ENCODE data around the gene CREBBP.
"Not testable (repeated sequence)": the region's sequence is repeated elsewhere in the genome, so short reads cannot be mapped to it uniquely, and the experiment has no call there.

Gene CREBBP

GRCh38 chr16:3880623-3881498 lies at the start of gene CREBBP:
Gene CREBBP (minus strand): TSS chr16:3880713. CDS start chr16:3879916, 797 bp downstream.
- Histone ChIP-seq H3K4me1 (ENCODE audit: control insufficient read depth in 1 of 2, insufficient read depth in 2 of 2, low read length in 2 of 2) (peaks cover 29 to 30% of the 10 kb centered on the region in 2 donors), H3K9me3 (ENCODE audit: control insufficient read depth in 1 of 2, low read length in 2 of 2) (no peaks in the 10 kb centered on the region), H3K4me3 (ENCODE audit: low read depth in 1 of 2, low read length in 2 of 2) (peak within 1 kb of the TSS; percentile 90 to 92), H3K9ac (ENCODE audit: low read depth in 1 of 2, low read length in 2 of 2) (peak within 1 kb of the TSS; percentile 71 to 80), H3K27ac (ENCODE audit: low read depth, low read length) (peak within 1 kb of the TSS; percentile 71), H3K27me3 (ENCODE audit: control insufficient read depth in 1 of 2, insufficient read depth in 2 of 2, low read length in 2 of 2) (no peaks in the 10 kb centered on the region), H3K36me3 (ENCODE audit: control insufficient read depth in 1 of 2, insufficient read depth in 2 of 2, low read length in 2 of 2) (peaks cover 0 to 8% of the 10 kb centered on the region in 2 donors)

- not testable (repeated sequence) for H3K9ac ChIP-seq (ENCODE audit: low read depth in 1 of 2, low read length in 2 of 2); H3K4me3 ChIP-seq (ENCODE audit: low read depth in 1 of 2, low read length in 2 of 2); H3K36me3 ChIP-seq (ENCODE audit: control insufficient read depth in 1 of 2, insufficient read depth in 2 of 2, low read length in 2 of 2); H3K27ac ChIP-seq (ENCODE audit: low read depth, low read length); H3K4me1 ChIP-seq (ENCODE audit: control insufficient read depth in 1 of 2, insufficient read depth in 2 of 2, low read length in 2 of 2); H3K9me3 ChIP-seq (ENCODE audit: control insufficient read depth in 1 of 2, low read length in 2 of 2); H3K27me3 ChIP-seq (ENCODE audit: control insufficient read depth in 1 of 2, insufficient read depth in 2 of 2, low read length in 2 of 2)
These were observed 46.6 kb upstream of the CREBBP start for GRCh38 chr16:3927147-3927546.

GRCh38 chr16:3924763-3925162 lies 44.2 kb upstream of the CREBBP start:
- no peak overlapping the region for H3K9ac ChIP-seq (ENCODE audit: low read depth in 1 of 2, low read length in 2 of 2)
- H3K27ac ChIP-seq (ENCODE audit: low read depth, low read length): no peak overlapping the region
- H3K27me3 ChIP-seq (ENCODE audit: control insufficient read depth in 1 of 2, insufficient read depth in 2 of 2, low read length in 2 of 2): no peaks in the 10 kb centered on the region
- no peaks in the 10 kb centered on the region for H3K4me1 ChIP-seq (ENCODE audit: control insufficient read depth in 1 of 2, insufficient read depth in 2 of 2, low read length in 2 of 2)
- no peaks in the 10 kb centered on the region for H3K9me3 ChIP-seq (ENCODE audit: control insufficient read depth in 1 of 2, low read length in 2 of 2)
- no peak overlapping the region for H3K4me3 ChIP-seq (ENCODE audit: low read depth in 1 of 2, low read length in 2 of 2)
- H3K36me3 ChIP-seq (ENCODE audit: control insufficient read depth in 1 of 2, insufficient read depth in 2 of 2, low read length in 2 of 2): no peaks in the 10 kb centered on the region

GRCh38 chr16:3922241-3922640 lies 41.7 kb upstream of the CREBBP start:
- H3K9me3 ChIP-seq (ENCODE audit: control insufficient read depth in 1 of 2, low read length in 2 of 2): peaks cover 3 to 5% of the 10 kb centered on the region in 2 donors
- no peaks in the 10 kb centered on the region for H3K4me1 ChIP-seq (ENCODE audit: control insufficient read depth in 1 of 2, insufficient read depth in 2 of 2, low read length in 2 of 2)
- H3K4me3 ChIP-seq (ENCODE audit: low read depth in 1 of 2, low read length in 2 of 2): no peak overlapping the region
- H3K27ac ChIP-seq (ENCODE audit: low read depth, low read length): no peak overlapping the region
- H3K9ac ChIP-seq (ENCODE audit: low read depth in 1 of 2, low read length in 2 of 2): no peak overlapping the region
- no peaks in the 10 kb centered on the region for H3K36me3 ChIP-seq (ENCODE audit: control insufficient read depth in 1 of 2, insufficient read depth in 2 of 2, low read length in 2 of 2)
- no peaks in the 10 kb centered on the region for H3K27me3 ChIP-seq (ENCODE audit: control insufficient read depth in 1 of 2, insufficient read depth in 2 of 2, low read length in 2 of 2)

GRCh38 chr16:3920206-3920605 lies 39.7 kb upstream of the CREBBP start:
- no peaks in the 10 kb centered on the region for H3K36me3 ChIP-seq (ENCODE audit: control insufficient read depth in 1 of 2, insufficient read depth in 2 of 2, low read length in 2 of 2)
- no peak overlapping the region for H3K27ac ChIP-seq (ENCODE audit: low read depth, low read length)
- H3K4me3 ChIP-seq (ENCODE audit: low read depth in 1 of 2, low read length in 2 of 2): no peak overlapping the region
- H3K9ac ChIP-seq (ENCODE audit: low read depth in 1 of 2, low read length in 2 of 2): no peak overlapping the region
- H3K9me3 ChIP-seq (ENCODE audit: control insufficient read depth in 1 of 2, low read length in 2 of 2): peaks cover 3 to 5% of the 10 kb centered on the region in 2 donors
- no peaks in the 10 kb centered on the region for H3K27me3 ChIP-seq (ENCODE audit: control insufficient read depth in 1 of 2, insufficient read depth in 2 of 2, low read length in 2 of 2)
- no peaks in the 10 kb centered on the region for H3K4me1 ChIP-seq (ENCODE audit: control insufficient read depth in 1 of 2, insufficient read depth in 2 of 2, low read length in 2 of 2)

GRCh38 chr16:3919413-3919812 lies 38.9 kb upstream of the CREBBP start:
- Histone ChIP-seq H3K27ac (ENCODE audit: low read depth, low read length) (no peak overlapping the region), H3K27me3 (ENCODE audit: control insufficient read depth in 1 of 2, insufficient read depth in 2 of 2, low read length in 2 of 2) (no peaks in the 10 kb centered on the region), H3K4me1 (ENCODE audit: control insufficient read depth in 1 of 2, insufficient read depth in 2 of 2, low read length in 2 of 2) (no peaks in the 10 kb centered on the region), H3K9ac (ENCODE audit: low read depth in 1 of 2, low read length in 2 of 2) (no peak overlapping the region), H3K9me3 (ENCODE audit: control insufficient read depth in 1 of 2, low read length in 2 of 2) (peaks cover 3 to 5% of the 10 kb centered on the region in 2 donors), H3K36me3 (ENCODE audit: control insufficient read depth in 1 of 2, insufficient read depth in 2 of 2, low read length in 2 of 2) (no peaks in the 10 kb centered on the region), H3K4me3 (ENCODE audit: low read depth in 1 of 2, low read length in 2 of 2) (no peak overlapping the region)

- no peak overlapping the region for H3K9ac ChIP-seq (ENCODE audit: low read depth in 1 of 2, low read length in 2 of 2)
- no peak overlapping the region for H3K4me3 ChIP-seq (ENCODE audit: low read depth in 1 of 2, low read length in 2 of 2)
- no peaks in the 10 kb centered on the region for H3K27me3 ChIP-seq (ENCODE audit: control insufficient read depth in 1 of 2, insufficient read depth in 2 of 2, low read length in 2 of 2)
- H3K4me1 ChIP-seq (ENCODE audit: control insufficient read depth in 1 of 2, insufficient read depth in 2 of 2, low read length in 2 of 2): no peaks in the 10 kb centered on the region
- H3K27ac ChIP-seq (ENCODE audit: low read depth, low read length): no peak overlapping the region
- no peaks in the 10 kb centered on the region for H3K36me3 ChIP-seq (ENCODE audit: control insufficient read depth in 1 of 2, insufficient read depth in 2 of 2, low read length in 2 of 2)
- H3K9me3 ChIP-seq (ENCODE audit: control insufficient read depth in 1 of 2, low read length in 2 of 2): peaks cover 3 to 5% of the 10 kb centered on the region in 2 donors
These were observed 35.1 kb upstream of the CREBBP start for GRCh38 chr16:3915426-3916260.

- H3K27ac ChIP-seq (ENCODE audit: low read depth, low read length): no peak overlapping the region
- no peaks in the 10 kb centered on the region for H3K27me3 ChIP-seq (ENCODE audit: control insufficient read depth in 1 of 2, insufficient read depth in 2 of 2, low read length in 2 of 2)
- no peaks in the 10 kb centered on the region for H3K36me3 ChIP-seq (ENCODE audit: control insufficient read depth in 1 of 2, insufficient read depth in 2 of 2, low read length in 2 of 2)
- no peak overlapping the region for H3K4me3 ChIP-seq (ENCODE audit: low read depth in 1 of 2, low read length in 2 of 2)
- H3K9me3 ChIP-seq (ENCODE audit: control insufficient read depth in 1 of 2, low read length in 2 of 2): no peaks in the 10 kb centered on the region
- H3K4me1 ChIP-seq (ENCODE audit: control insufficient read depth in 1 of 2, insufficient read depth in 2 of 2, low read length in 2 of 2): no peaks in the 10 kb centered on the region
- H3K9ac ChIP-seq (ENCODE audit: low read depth in 1 of 2, low read length in 2 of 2): no peak overlapping the region
These were observed 32.4 kb upstream of the CREBBP start for GRCh38 chr16:3912897-3913296.

- no peaks in the 10 kb centered on the region for H3K36me3 ChIP-seq (ENCODE audit: control insufficient read depth in 1 of 2, insufficient read depth in 2 of 2, low read length in 2 of 2)
- H3K9me3 ChIP-seq (ENCODE audit: control insufficient read depth in 1 of 2, low read length in 2 of 2): no peaks in the 10 kb centered on the region
- H3K4me3 ChIP-seq (ENCODE audit: low read depth in 1 of 2, low read length in 2 of 2): no peak overlapping the region
- no peaks in the 10 kb centered on the region for H3K4me1 ChIP-seq (ENCODE audit: control insufficient read depth in 1 of 2, insufficient read depth in 2 of 2, low read length in 2 of 2)
- H3K27me3 ChIP-seq (ENCODE audit: control insufficient read depth in 1 of 2, insufficient read depth in 2 of 2, low read length in 2 of 2): no peaks in the 10 kb centered on the region
- H3K9ac ChIP-seq (ENCODE audit: low read depth in 1 of 2, low read length in 2 of 2): no peak overlapping the region
- no peak overlapping the region for H3K27ac ChIP-seq (ENCODE audit: low read depth, low read length)
These were observed 31.9 kb upstream of the CREBBP start for GRCh38 chr16:3912373-3912772.

GRCh38 chr16:3911741-3912140 lies 31.2 kb upstream of the CREBBP start:
- not testable (repeated sequence) for H3K4me1 ChIP-seq (ENCODE audit: control insufficient read depth in 1 of 2, insufficient read depth in 2 of 2, low read length in 2 of 2); H3K4me3 ChIP-seq (ENCODE audit: low read depth in 1 of 2, low read length in 2 of 2); H3K9ac ChIP-seq (ENCODE audit: low read depth in 1 of 2, low read length in 2 of 2); H3K27ac ChIP-seq (ENCODE audit: low read depth, low read length); H3K36me3 ChIP-seq (ENCODE audit: control insufficient read depth in 1 of 2, insufficient read depth in 2 of 2, low read length in 2 of 2); H3K9me3 ChIP-seq (ENCODE audit: control insufficient read depth in 1 of 2, low read length in 2 of 2); H3K27me3 ChIP-seq (ENCODE audit: control insufficient read depth in 1 of 2, insufficient read depth in 2 of 2, low read length in 2 of 2)
